HCT116 (cell line): ENCODE measurements around the gene CDYL. TPM values are rescaled to one million over a fixed set of nuclear protein-coding genes. Genes with fewer than 3 reads are reported as not detected.

Source experiments
- ATAC-seq: fragments of 200-7000 bp; cut with Tn5 transposase; 2 replicates; pipeline ENCODE4 v1.9.1; 2020; ENCODE audit warnings: mild to moderate bottlenecking, moderate library complexity
- BruUV-seq: library from RNA; stranded (reverse); fragments of 400-500 nt; replicated peaks from 2 replicates; lab custom pipeline; 2021; lab: Mats Ljungman, UMichigan
- CTCF ChIA-PET: fragments of 300-600 bp; sonication (Branson Sonifier 250); formaldehyde crosslinking; loops from one replicate; lab custom pipeline; 2021; ENCODE audit warnings: antibody characterized with exemption; lab: Charles Lee
- POLR2A ChIA-PET: fragments of 300-600, 350-600 bp; sonication (Branson Sonifier 250); formaldehyde crosslinking; loops from one replicate; lab custom pipeline; 2021; ENCODE audit warnings: antibody characterized with exemption; lab: Charles Lee
- RAD21 ChIA-PET, 2 experiments: fragments of 300-600 bp; sonication (Branson Sonifier 250); formaldehyde crosslinking; loops; one replicate each; lab custom pipeline; 2023; ENCODE audit warnings: low total read pairs in 2 of 2; ENCODE audit not compliant: uncharacterized antibody in 2 of 2, unreplicated experiment in 2 of 2, low non-redundant PET in 1 of 2; lab: Charles Lee
- DNase-seq: peaks from one replicate; pipeline ENCODE4 v3.0.0-alpha.2; 2010; ENCODE audit warnings: low read depth, low spot score
- H2AFZ ChIP-seq: fragments of 200-600 bp; shearing (Covaris generic), sonication (generic); 2 replicates; pipeline ENCODE4 v1.6.1; 2017; ENCODE audit warnings: low read depth, mixed run types, mixed read lengths, antibody characterized with exemption, low read length; ENCODE audit not compliant: poor library complexity, severe bottlenecking
- H3K27ac ChIP-seq: 2 replicates; pipeline ENCODE4 v1.5.1; 2012; ENCODE audit warnings: low read depth, low read length
- H3K27me3 ChIP-seq: fragments of 200-600 bp; sonication (generic); 2 replicates; pipeline ENCODE4 v1.6.1; 2016; ENCODE audit warnings: mixed run types, low read length, mixed read lengths; ENCODE audit not compliant: insufficient read depth
- H3K36me3 ChIP-seq, 2 experiments: fragments of 200-500 bp in 1 of 2; fragments of 200-600 bp in 1 of 2; sonication (Bioruptor generic) in 1 of 2; sonication (generic) in 1 of 2; 2 replicates each; pipeline versions ENCODE4 v1.5.1 to v1.6.1; 2014 to 2016; ENCODE audit warnings: low read length in 2 of 2, inconsistent platforms in 1 of 2, mixed read lengths in 1 of 2, mixed run types in 1 of 2; ENCODE audit not compliant: insufficient read depth in 2 of 2, control insufficient read depth in 1 of 2
- H3K4me1 ChIP-seq, 2 experiments: fragments of 200-600 bp in 1 of 2; sonication (generic) in 1 of 2; 2 replicates each; pipeline versions ENCODE4 v1.5.1 to v1.6.1; 2012 to 2017; ENCODE audit warnings: low read length in 2 of 2, inconsistent platforms in 1 of 2, mild to moderate bottlenecking in 1 of 2, mixed read lengths in 1 of 2, mixed run types in 1 of 2, moderate library complexity in 1 of 2; ENCODE audit not compliant: insufficient read depth in 2 of 2, control insufficient read depth in 1 of 2
- H3K4me2 ChIP-seq: fragments of 200-600 bp; sonication (generic); 2 replicates; pipeline ENCODE4 v1.6.1; 2017; ENCODE audit warnings: mixed run types, low read length, mixed read lengths
- H3K4me3 ChIP-seq, 2 experiments: fragments of 200-600 bp in 1 of 2; sonication (generic) in 1 of 2; replicated peaks in 1 of 2; 2 replicates each; pipeline ENCODE4 v1.5.1; 2011 to 2016; ENCODE audit warnings: low read length in 2 of 2, control low read depth in 1 of 2, low read depth in 1 of 2, mild to moderate bottlenecking in 1 of 2, mixed read lengths in 1 of 2, mixed run types in 1 of 2
- H3K79me2 ChIP-seq: fragments of 200-600 bp; sonication (generic); 2 replicates; pipeline ENCODE4 v1.6.1; 2017; ENCODE audit warnings: mild to moderate bottlenecking, mixed run types, low read length, moderate library complexity, mixed read lengths; ENCODE audit not compliant: insufficient read depth
- H3K9ac ChIP-seq: fragments of 200-600 bp; sonication (generic); 2 replicates; pipeline ENCODE4 v1.6.1; 2016; ENCODE audit warnings: low read length, mixed read lengths
- H3K9me2 ChIP-seq: fragments of 200-600 bp; sonication (generic), shearing (Covaris generic); 2 replicates; pipeline ENCODE4 v1.6.1; 2017; ENCODE audit warnings: mixed run types, mild to moderate bottlenecking, moderate library complexity; ENCODE audit not compliant: insufficient read depth
- H3K9me3 ChIP-seq, 2 experiments: fragments of 200-500 bp in 1 of 2; fragments of 200-600 bp in 1 of 2; sonication (Bioruptor generic) in 1 of 2; sonication (generic) in 1 of 2; 2 replicates each; pipeline ENCODE4 v1.6.1; 2014 to 2017; ENCODE audit warnings: low read length in 2 of 2, mixed read lengths in 2 of 2, inconsistent platforms in 1 of 2, low read depth in 1 of 2, mild to moderate bottlenecking in 1 of 2, mixed run types in 1 of 2, moderate library complexity in 1 of 2; ENCODE audit not compliant: control insufficient read depth in 1 of 2, insufficient read depth in 1 of 2
- H4K20me1 ChIP-seq: fragments of 200-600 bp; sonication (generic), shearing (Covaris generic); 2 replicates; pipeline ENCODE4 v1.6.1; 2017; ENCODE audit warnings: mixed run types, mild to moderate bottlenecking, moderate library complexity; ENCODE audit not compliant: insufficient read depth
- EGR1 ChIP-seq: IDR thresholded peaks from 2 replicates; pipeline ENCODE4 v1.6.1; 2012; ENCODE audit warnings: low read depth
- EZH2 ChIP-seq: fragments of 200-600 bp; sonication (generic); IDR thresholded peaks from 2 replicates; pipeline ENCODE4 v1.6.1; 2017; ENCODE audit warnings: antibody characterized with exemption, mixed run types
- EZH2phosphoT487 ChIP-seq: fragments of 200-600 bp; IDR thresholded peaks from 2 replicates; pipeline ENCODE4 v1.6.1; 2018; ENCODE audit warnings: antibody characterized with exemption, borderline replicate concordance
- FOSL1 ChIP-seq: IDR thresholded peaks from 2 replicates; pipeline ENCODE4 v1.6.1; 2012; ENCODE audit warnings: low read depth
- JUND ChIP-seq: IDR thresholded peaks from 2 replicates; pipeline ENCODE4 v1.6.1; 2012
- POLR2A ChIP-seq: IDR thresholded peaks from 2 replicates; pipeline ENCODE4 v1.7.0; 2011; ENCODE audit warnings: borderline replicate concordance; ENCODE audit not compliant: insufficient read depth, insufficient read length; ENCODE audit errors: extremely low read depth
- POLR2AphosphoS5 ChIP-seq: IDR thresholded peaks from 2 replicates; pipeline ENCODE4 v1.6.1; 2011; ENCODE audit warnings: mild to moderate bottlenecking, low read depth, low read length, moderate library complexity
- RAD21 ChIP-seq: IDR thresholded peaks from 2 replicates; pipeline ENCODE4 v1.6.1; 2012; ENCODE audit warnings: low read depth, mild to moderate bottlenecking
- SIN3A ChIP-seq: IDR thresholded peaks from 2 replicates; pipeline ENCODE4 v1.6.1; 2012; ENCODE audit warnings: low read depth
- SP1 ChIP-seq: IDR thresholded peaks from 2 replicates; pipeline ENCODE4 v1.6.1; 2012; ENCODE audit warnings: low read depth
- SRF ChIP-seq: IDR thresholded peaks from 2 replicates; pipeline ENCODE4 v1.6.1; 2012; ENCODE audit warnings: low read depth
- TCF7L2 ChIP-seq: IDR thresholded peaks from 2 replicates; pipeline ENCODE4 v1.7.0; 2011; ENCODE audit warnings: borderline replicate concordance, inconsistent platforms; ENCODE audit not compliant: insufficient read depth, insufficient read length; ENCODE audit errors: extremely low read depth
- ZFX ChIP-seq: fragments of 450-650 bp; IDR thresholded peaks from 2 replicates; pipeline ENCODE4 v1.6.1; 2017
- ZNF274 ChIP-seq: fragments of 200-500 bp; sonication (Bioruptor generic); IDR thresholded peaks from 2 replicates; pipeline ENCODE4 v1.6.1; 2014; ENCODE audit warnings: mild to moderate bottlenecking, low read depth, low read length, inconsistent platforms
- intact Hi-C: fragments of 100-400 bp; cut with micrococcal nuclease; formaldehyde crosslinking; loops from 2 replicates; pipeline ENCODE4 v1.10.0; 2022
- total RNA-seq: library from RNA; stranded (reverse); gene quantifications from one replicate; pipeline ENCODE4 v1.2.1, GENCODE V29; 2021; ENCODE audit not compliant: unreplicated experiment
- TF ChIP-seq, protein P1 (sequence below): IDR thresholded peaks from 2 replicates; pipeline ENCODE4 v1.6.1; 2012
- TF ChIP-seq, protein P2 (sequence below): IDR thresholded peaks from 2 replicates; pipeline ENCODE4 v1.6.1; 2011; ENCODE audit warnings: mild to moderate bottlenecking, low read length, moderate library complexity; ENCODE audit not compliant: insufficient replicate concordance; ENCODE audit errors: extremely low read depth

Gene CDYL
- total RNA-seq, 1 experiment from 2014 or later: 42.6 TPM

GRCh38 chr6:4743062-4743461 lies 33.1 kb upstream of the CDYL start (continued):
- TF ChIP-seq SIN3A (no peak), JUND (no peak)
- TF ChIP-seq, protein P1, sequence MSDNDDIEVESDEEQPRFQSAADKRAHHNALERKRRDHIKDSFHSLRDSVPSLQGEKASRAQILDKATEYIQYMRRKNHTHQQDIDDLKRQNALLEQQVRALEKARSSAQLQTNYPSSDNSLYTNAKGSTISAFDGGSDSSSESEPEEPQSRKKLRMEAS: no peak

DNA sequence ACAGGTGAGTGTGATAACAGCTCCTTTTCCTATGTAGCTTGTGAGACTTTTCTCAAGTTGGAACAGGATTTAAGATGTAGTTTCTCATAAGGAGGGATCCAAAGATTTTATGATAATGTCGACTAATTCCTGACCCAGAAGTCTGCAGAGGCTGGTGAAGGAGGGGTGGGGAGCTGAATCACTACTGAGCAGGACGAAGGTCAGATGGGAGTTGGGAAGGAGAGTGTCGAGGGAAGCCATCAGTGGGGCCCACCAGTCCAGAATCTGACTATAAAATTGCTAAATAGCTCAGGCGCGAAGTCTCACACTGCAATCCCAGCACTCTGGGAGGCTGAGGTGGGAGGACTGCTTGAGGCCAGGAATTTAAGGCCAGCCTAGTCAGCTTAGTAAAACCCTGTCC lies 32.3 kb upstream of the CDYL start:
- Histone ChIP-seq H3K9me3 (no peaks in the 10 kb centered on the region), H3K79me2 (no peaks in the 10 kb centered on the region), H2AFZ (no peak overlapping the region), H3K27me3 (no peaks in the 10 kb centered on the region), H3K4me2 (no peak overlapping the region), H4K20me1 (no peaks in the 10 kb centered on the region), H3K4me1 (no peaks in the 10 kb centered on the region), H3K4me3 (no peak overlapping the region), H3K27ac (no peak overlapping the region), H3K36me3 (no peaks in the 10 kb centered on the region), H3K9ac (no peak overlapping the region), H3K9me2 (no peaks in the 10 kb centered on the region)
- CTCF ChIA-PET: no interaction called here
- POLR2A ChIA-PET: no interaction called here
- intact Hi-C loops: no loop called here
- RAD21 ChIA-PET: no interaction called here
- no peak for TF ChIP-seq FOSL1
- TF ChIP-seq, protein P1: no peak
- TF ChIP-seq ZNF274: no peak
- TF ChIP-seq, protein P2, sequence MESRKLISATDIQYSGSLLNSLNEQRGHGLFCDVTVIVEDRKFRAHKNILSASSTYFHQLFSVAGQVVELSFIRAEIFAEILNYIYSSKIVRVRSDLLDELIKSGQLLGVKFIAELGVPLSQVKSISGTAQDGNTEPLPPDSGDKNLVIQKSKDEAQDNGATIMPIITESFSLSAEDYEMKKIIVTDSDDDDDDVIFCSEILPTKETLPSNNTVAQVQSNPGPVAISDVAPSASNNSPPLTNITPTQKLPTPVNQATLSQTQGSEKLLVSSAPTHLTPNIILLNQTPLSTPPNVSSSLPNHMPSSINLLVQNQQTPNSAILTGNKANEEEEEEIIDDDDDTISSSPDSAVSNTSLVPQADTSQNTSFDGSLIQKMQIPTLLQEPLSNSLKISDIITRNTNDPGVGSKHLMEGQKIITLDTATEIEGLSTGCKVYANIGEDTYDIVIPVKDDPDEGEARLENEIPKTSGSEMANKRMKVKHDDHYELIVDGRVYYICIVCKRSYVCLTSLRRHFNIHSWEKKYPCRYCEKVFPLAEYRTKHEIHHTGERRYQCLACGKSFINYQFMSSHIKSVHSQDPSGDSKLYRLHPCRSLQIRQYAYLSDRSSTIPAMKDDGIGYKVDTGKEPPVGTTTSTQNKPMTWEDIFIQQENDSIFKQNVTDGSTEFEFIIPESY: no peak
- no peak for TF ChIP-seq SP1
- TF ChIP-seq ZFX: no peak
- no peak for TF ChIP-seq POLR2AphosphoS5
- no peak for TF ChIP-seq TCF7L2
- no peak for TF ChIP-seq EGR1
- TF ChIP-seq JUND: no peak
- no peak for TF ChIP-seq SRF
- no peak for TF ChIP-seq SIN3A
- no peak for TF ChIP-seq EZH2phosphoT487
- TF ChIP-seq RAD21: no peak
- TF ChIP-seq POLR2A: no peak
- no peak for TF ChIP-seq EZH2
- DNase-seq: no peak
- ATAC-seq: no peak
- no TSS peak for BruUV-seq
